Naive thymus-derived CD4-positive, alpha-beta T cell (primary cell): Measurements from ENCODE around the gene L3MBTL3. TPM values are rescaled to one million over a fixed set of nuclear protein-coding genes. Genes with fewer than 3 reads are reported as not detected.

Experiments used
- ATAC-seq: fragments of 150-1000 bp; cut with Tn5 transposase; 2 replicates; pipeline ENCODE4 v1.10.0; 2021; ENCODE audit warnings: mild to moderate bottlenecking, moderate library complexity
- CTCF ChIA-PET: fragments of 350-600 bp; sonication (Branson Sonifier 250); formaldehyde crosslinking; loops from one replicate; lab custom pipeline; 2021; ENCODE audit warnings: antibody characterized with exemption; lab: Charles Lee
- POLR2A ChIA-PET: fragments of 350-600 bp; sonication (Branson Sonifier 250); formaldehyde crosslinking; loops from one replicate; lab custom pipeline; 2021; ENCODE audit warnings: antibody characterized with exemption, inconsistent platforms; lab: Charles Lee
- DNase-seq, 9 donors: peaks; one replicate each; pipeline versions ENCODE4 v3.0.0 to v3.0.0-alpha.2; 2020 to 2022; ENCODE audit warnings: mixed read lengths in 1 of 9
- H3K27ac ChIP-seq: one replicate; pipeline ENCODE4 v1.7.0; 2013; ENCODE audit warnings: mild to moderate bottlenecking, low read depth, low read length, moderate library complexity
- H3K27me3 ChIP-seq, 2 donors: one replicate each; pipeline ENCODE4 v1.7.0; 2013; ENCODE audit warnings: low read length in 2 of 2, mild to moderate bottlenecking in 2 of 2, moderate library complexity in 2 of 2; ENCODE audit not compliant: control insufficient read depth in 2 of 2, insufficient read depth in 2 of 2
- H3K36me3 ChIP-seq, 3 experiments: 1 replicate in 2 of 3; 2 replicates in 1 of 3; pipeline ENCODE4 v1.7.0; 2013; ENCODE audit warnings: low read length in 3 of 3, mild to moderate bottlenecking in 3 of 3, moderate library complexity in 1 of 3; ENCODE audit not compliant: insufficient read depth in 3 of 3, control insufficient read depth in 2 of 3
- H3K4me1 ChIP-seq, 2 donors: one replicate each; pipeline ENCODE4 v1.7.0; 2013; ENCODE audit warnings: low read length in 2 of 2, mild to moderate bottlenecking in 2 of 2, moderate library complexity in 1 of 2; ENCODE audit not compliant: control insufficient read depth in 2 of 2, insufficient read depth in 2 of 2
- H3K4me3 ChIP-seq: 2 replicates; pipeline ENCODE4 v1.7.0; 2013; ENCODE audit warnings: mild to moderate bottlenecking, low read length
- H3K9me3 ChIP-seq, 3 experiments: 1 replicate in 2 of 3; 2 replicates in 1 of 3; pipeline ENCODE4 v1.7.0; 2013; ENCODE audit warnings: low read length in 3 of 3; ENCODE audit not compliant: control insufficient read depth in 2 of 3
- H3K27ac Mint-ChIP-seq, 9 donors: one replicate each; pipeline ENCODE4 v1.8.0; 2020 to 2022; ENCODE audit warnings: mixed read lengths in 9 of 9, mild to moderate bottlenecking in 8 of 9, moderate library complexity in 5 of 9, inconsistent platforms in 2 of 9
- H3K27me3 Mint-ChIP-seq, 5 donors: one replicate each; pipeline ENCODE4 v1.8.0; 2021 to 2022; ENCODE audit warnings: mixed read lengths in 5 of 5, mild to moderate bottlenecking in 1 of 5
- H3K36me3 Mint-ChIP-seq, 5 donors: one replicate each; pipeline ENCODE4 v1.8.0; 2020 to 2022; ENCODE audit warnings: mixed read lengths in 5 of 5, mild to moderate bottlenecking in 3 of 5, inconsistent platforms in 1 of 5
- H3K4me1 Mint-ChIP-seq, 7 donors: one replicate each; pipeline ENCODE4 v1.8.0; 2020 to 2022; ENCODE audit warnings: mixed read lengths in 7 of 7, mild to moderate bottlenecking in 3 of 7, inconsistent platforms in 1 of 7
- H3K4me3 Mint-ChIP-seq, 10 donors: one replicate each; pipeline ENCODE4 v1.8.0; 2020 to 2022; ENCODE audit warnings: mild to moderate bottlenecking in 10 of 10, mixed read lengths in 10 of 10, moderate library complexity in 6 of 10, inconsistent platforms in 2 of 10
- H3K9me3 Mint-ChIP-seq, 11 donors: one replicate each; pipeline ENCODE4 v1.8.0; 2020 to 2022; ENCODE audit warnings: mixed read lengths in 11 of 11, mild to moderate bottlenecking in 4 of 11, inconsistent platforms in 1 of 11, moderate library complexity in 1 of 11
- intact Hi-C, 2 donors: fragments of 100-400 bp; cut with micrococcal nuclease; formaldehyde crosslinking; loops; one replicate each; pipeline ENCODE4 v1.15.1; 2023
- polyA plus RNA-seq, 2 donors: library from polyadenylated mRNA; unstranded; fragments of 300-500 nt; fragmentation: Illumina TruSeq; gene quantifications; one replicate each; pipeline ENCODE4 v1.2.3, GENCODE V29; 2021
- total RNA-seq, 6 experiments: library from RNA in 5 of 6; stranded (reverse) in 5 of 6; gene quantifications; 1 replicate in 5 of 6; 2 replicates in 1 of 6; pipeline ENCODE4 v1.2.3 and lab custom pipeline; 2021 to 2026

L3MBTL3 gene
- total RNA-seq (10 to 100 TPM; 15.0 to 47.5 (median 38.7) TPM), polyA plus RNA-seq (1 to 10 TPM; 4.8 to 5.5 TPM), total RNA-seq (lab: John Stamatoyannopoulos, UW) (46.2 reads per million, percentile 69 among the genes with 10 or more reads in this experiment)

DNA sequence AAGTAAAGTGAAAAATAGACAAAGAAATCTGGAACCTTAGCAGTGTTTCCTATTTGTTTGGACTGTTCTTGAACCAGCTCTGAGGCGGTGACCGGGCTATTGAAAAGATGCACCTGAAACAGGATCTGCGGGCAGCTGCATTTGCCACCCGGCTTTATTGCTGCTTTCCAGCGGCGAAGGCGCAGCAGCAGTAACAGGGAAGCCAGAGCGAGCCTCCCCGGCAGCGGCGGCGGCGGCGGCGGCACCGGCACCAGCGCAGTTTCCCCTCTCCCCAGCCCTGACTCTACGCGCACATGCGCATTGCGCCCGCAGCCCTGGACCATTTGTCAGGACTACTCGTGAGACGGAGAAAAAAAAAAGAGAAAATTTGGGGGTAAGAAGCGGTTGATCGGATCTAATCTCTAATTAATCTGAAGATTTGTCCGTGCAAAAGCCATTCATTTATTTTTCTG, at the start of gene L3MBTL3:
L3MBTL3 (plus strand) TSS at position 290 of the 452 bp plus-strand sequence. CDS start 24,119 bp downstream, outside the sequence.
- H3K36me3 Mint-ChIP-seq = peaks cover 0 to 8% (median 5%) of the 10 kb centered on the region in 5 donors
- Histone ChIP-seq H3K4me1 (peaks cover 5 to 14% of the 10 kb centered on the region in 2 donors), H3K27ac (peak within 1 kb of the TSS; percentile 77), H3K27me3 (no peaks in the 10 kb centered on the region), H3K4me3 (peak within 1 kb of the TSS; percentile 100), H3K36me3 (peaks cover 0 to 12% (median 0%) of the 10 kb centered on the region in 3 experiments), H3K9me3 (no peaks in the 10 kb centered on the region)
- H3K9me3 Mint-ChIP-seq = peaks cover 0 to 6% (median 0%) of the 10 kb centered on the region in 11 donors
- H3K27me3 Mint-ChIP-seq = peaks cover 0 to 37% (median 0%) of the 10 kb centered on the region in 5 donors
- DNase-seq (peak; percentile 77 to 88 (median 86)), ATAC-seq (peak; percentile 83)
- H3K4me3 Mint-ChIP-seq = peak within 1 kb of the TSS; percentile 96 to 100 (median 100)
- intact Hi-C loops = loop anchor here (1.0 to 5.0 kb wide), 4 partner anchors 10 to 1609 kb away; partner anchors contain the start of gene MED23 (in 1 of the 2)
- H3K27ac Mint-ChIP-seq = peak within 1 kb of the TSS; percentile 96 to 100 (median 97)
- POLR2A ChIA-PET = interaction anchor here (1.1 kb wide), 1 partner anchor 114 kb away, joined by 3 read pairs; no protein-coding TSS in a partner anchor
- peaks cover 8 to 32% (median 22%) of the 10 kb centered on the region in 7 donors for H3K4me1 Mint-ChIP-seq
- CTCF ChIA-PET = interaction anchor here (0.6 kb wide), 1 partner anchor 183 kb away, joined by 3 read pairs; no protein-coding TSS in a partner anchor

DNA sequence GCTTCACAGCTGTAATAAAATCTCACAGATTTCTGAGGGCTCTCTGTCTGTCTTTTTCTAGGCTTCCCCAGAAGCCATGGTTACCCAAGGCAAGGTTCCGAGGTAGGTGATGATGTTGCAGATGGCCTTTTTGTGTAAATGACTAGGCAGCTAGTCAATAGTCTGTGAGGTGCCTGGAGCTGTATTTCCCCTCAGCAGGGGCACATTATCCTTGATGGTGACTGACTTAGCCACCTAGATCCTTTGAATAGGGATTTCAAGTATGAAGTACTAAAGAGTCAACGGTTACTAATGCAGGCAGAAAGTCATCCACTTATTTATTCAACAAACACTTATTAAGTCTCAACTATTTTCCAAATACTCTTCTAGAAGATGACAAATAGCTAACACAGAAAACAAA, 49.3 kb upstream of the L3MBTL3 start:
- ATAC-seq (no peak), DNase-seq (no peak)
- Histone ChIP-seq H3K4me3 (no peak overlapping the region), H3K36me3 (no peaks in the 10 kb centered on the region), H3K27ac (no peak overlapping the region), H3K27me3 (no peaks in the 10 kb centered on the region), H3K4me1 (no peaks in the 10 kb centered on the region), H3K9me3 (no peaks in the 10 kb centered on the region)
- peaks cover 0 to 6% (median 0%) of the 10 kb centered on the region in 11 donors for H3K9me3 Mint-ChIP-seq
- POLR2A ChIA-PET = no interaction called here
- H3K27ac Mint-ChIP-seq = no peak overlapping the region
- CTCF ChIA-PET = interaction anchor here (0.5 kb wide), 1 partner anchor 711 kb away, joined by 3 read pairs; no protein-coding TSS in a partner anchor
- H3K36me3 Mint-ChIP-seq = no peaks in the 10 kb centered on the region
- intact Hi-C loops = no loop called here
- H3K27me3 Mint-ChIP-seq = peaks cover 0 to 27% (median 9%) of the 10 kb centered on the region in 5 donors
- no peaks in the 10 kb centered on the region for H3K4me1 Mint-ChIP-seq
- H3K4me3 Mint-ChIP-seq = no peak overlapping the region

DNA sequence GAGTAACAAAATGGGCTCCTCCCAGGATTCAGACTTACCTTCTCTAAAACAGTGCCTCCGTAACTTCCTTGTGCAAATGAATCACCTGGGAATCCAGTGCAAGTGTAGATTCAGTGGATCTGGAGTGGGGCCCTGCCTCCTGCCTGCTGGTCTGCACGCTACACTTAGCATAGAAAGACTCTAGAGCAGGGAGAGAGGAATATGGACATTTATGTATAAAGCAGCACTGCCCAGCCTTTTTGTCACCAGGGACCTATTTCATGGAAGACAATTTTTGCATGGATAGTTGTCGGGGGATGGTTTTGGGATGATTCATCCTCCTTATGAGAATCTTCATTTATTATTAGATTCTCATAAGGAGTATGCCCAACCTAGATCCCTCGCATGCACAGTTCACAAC, 42.3 kb upstream of the L3MBTL3 start:
- ATAC-seq = no peak
- H3K4me3 ChIP-seq = no peak overlapping the region
- intact Hi-C loops = no loop called here
- H3K4me1 ChIP-seq = no peaks in the 10 kb centered on the region
- DNase-seq = no peak
- no peaks in the 10 kb centered on the region for H3K4me1 Mint-ChIP-seq
- H3K4me3 Mint-ChIP-seq = no peak overlapping the region
- peaks cover 3 to 12% (median 9%) of the 10 kb centered on the region in 5 donors for H3K36me3 Mint-ChIP-seq
- H3K9me3 ChIP-seq = peaks cover 0 to 13% (median 6%) of the 10 kb centered on the region in 3 experiments
- POLR2A ChIA-PET = no interaction called here
- CTCF ChIA-PET = no interaction called here
- peaks cover 0 to 9% (median 0%) of the 10 kb centered on the region in 5 donors for H3K27me3 Mint-ChIP-seq
- H3K9me3 Mint-ChIP-seq = peaks cover 3 to 42% (median 16%) of the 10 kb centered on the region in 11 donors
- no peak overlapping the region for H3K27ac ChIP-seq
- no peak overlapping the region for H3K27ac Mint-ChIP-seq
- H3K36me3 ChIP-seq = no peaks in the 10 kb centered on the region
- H3K27me3 ChIP-seq = no peaks in the 10 kb centered on the region

DNA sequence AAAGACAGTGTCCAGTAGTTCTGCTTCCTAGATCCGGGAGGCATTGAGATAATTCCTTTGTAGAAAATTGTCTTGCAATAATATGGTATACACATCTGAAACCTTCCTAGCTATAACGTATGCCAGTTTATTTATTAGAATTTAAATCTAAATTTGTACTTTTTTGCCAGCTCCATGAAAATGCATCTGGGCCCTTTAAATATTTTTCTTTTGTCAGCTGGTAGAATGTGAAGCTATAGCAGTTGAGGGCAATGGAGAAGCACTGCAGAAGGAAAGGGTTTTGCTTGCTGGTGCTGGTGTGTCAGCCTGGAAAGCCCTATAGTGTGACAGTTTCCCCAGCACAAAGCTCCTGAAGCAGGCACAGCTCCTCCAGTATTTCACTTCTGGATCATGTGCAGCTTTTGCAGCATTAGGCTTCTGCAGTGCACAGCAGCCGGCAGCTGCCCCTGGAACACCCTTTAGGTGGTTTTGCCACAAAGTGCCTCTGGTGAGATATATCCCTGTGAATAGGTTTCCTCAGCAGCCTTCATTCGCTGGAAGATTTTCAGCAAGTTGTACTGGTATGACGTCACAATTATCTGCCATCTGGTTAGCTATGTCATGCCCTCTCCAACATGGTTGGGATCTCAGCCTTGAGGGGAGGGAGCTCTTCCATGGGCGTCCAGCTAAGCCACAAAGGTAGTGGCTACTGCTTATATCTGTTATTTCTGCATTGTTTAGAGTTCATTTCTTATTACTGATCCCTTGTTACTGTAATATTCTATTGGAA, 40.0 kb upstream of the L3MBTL3 start:
- Mint-ChIP-seq H3K36me3 (peaks cover 3 to 12% (median 9%) of the 10 kb centered on the region in 5 donors), H3K4me3 (no peak overlapping the region), H3K9me3 (peaks cover 3 to 42% (median 16%) of the 10 kb centered on the region in 11 donors), H3K27me3 (peaks cover 0 to 7% (median 0%) of the 10 kb centered on the region in 5 donors), H3K4me1 (no peaks in the 10 kb centered on the region), H3K27ac (no peak overlapping the region)
- no peak overlapping the region for H3K4me3 ChIP-seq
- ATAC-seq = no peak
- H3K4me1 ChIP-seq = no peaks in the 10 kb centered on the region
- intact Hi-C loops = no loop called here
- no peaks in the 10 kb centered on the region for H3K36me3 ChIP-seq
- no peak overlapping the region for H3K27ac ChIP-seq
- DNase-seq = no peak
- CTCF ChIA-PET = no interaction called here
- H3K9me3 ChIP-seq = peaks cover 0 to 13% (median 6%) of the 10 kb centered on the region in 3 experiments
- POLR2A ChIA-PET = no interaction called here
- no peaks in the 10 kb centered on the region for H3K27me3 ChIP-seq

DNA sequence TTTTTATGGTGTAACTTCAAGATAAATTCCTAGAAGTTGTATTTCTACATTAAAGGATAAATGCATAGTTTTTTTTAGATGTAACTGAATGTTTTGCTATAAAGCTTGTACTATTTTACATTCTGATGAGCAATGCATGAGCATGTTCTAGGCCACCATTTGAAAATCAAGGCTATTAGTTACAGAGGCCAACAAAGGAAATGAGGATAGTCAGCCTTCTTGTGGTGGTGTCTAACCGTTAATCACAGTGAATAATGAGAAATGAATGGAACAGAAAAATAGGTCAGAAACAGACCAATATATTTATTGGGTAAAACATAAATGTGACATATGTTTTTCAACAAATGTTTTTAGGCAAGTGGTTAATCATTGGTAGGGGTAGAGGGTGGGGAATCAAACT, 37.6 kb upstream of the L3MBTL3 start:
- no peak overlapping the region for H3K27ac Mint-ChIP-seq
- H3K4me3 Mint-ChIP-seq = no peak overlapping the region
- peaks cover 3 to 41% (median 16%) of the 10 kb centered on the region in 11 donors for H3K9me3 Mint-ChIP-seq
- H3K27ac ChIP-seq = no peak overlapping the region
- ChIA-PET CTCF (interaction anchor here (0.6 kb wide), 1 partner anchor 891 kb away, joined by 4 read pairs; no protein-coding TSS in a partner anchor), POLR2A (no interaction called here)
- intact Hi-C loops = no loop called here
- DNase-seq = no peak
- peaks cover 0 to 16% (median 0%) of the 10 kb centered on the region in 5 donors for H3K27me3 Mint-ChIP-seq
- peaks cover 0 to 13% (median 6%) of the 10 kb centered on the region in 3 experiments for H3K9me3 ChIP-seq
- no peaks in the 10 kb centered on the region for H3K27me3 ChIP-seq
- no peak overlapping the region for H3K4me3 ChIP-seq
- no peaks in the 10 kb centered on the region for H3K4me1 Mint-ChIP-seq
- H3K4me1 ChIP-seq = no peaks in the 10 kb centered on the region
- no peaks in the 10 kb centered on the region for H3K36me3 ChIP-seq
- peaks cover 3 to 12% (median 9%) of the 10 kb centered on the region in 5 donors for H3K36me3 Mint-ChIP-seq
- no peak for ATAC-seq

DNA sequence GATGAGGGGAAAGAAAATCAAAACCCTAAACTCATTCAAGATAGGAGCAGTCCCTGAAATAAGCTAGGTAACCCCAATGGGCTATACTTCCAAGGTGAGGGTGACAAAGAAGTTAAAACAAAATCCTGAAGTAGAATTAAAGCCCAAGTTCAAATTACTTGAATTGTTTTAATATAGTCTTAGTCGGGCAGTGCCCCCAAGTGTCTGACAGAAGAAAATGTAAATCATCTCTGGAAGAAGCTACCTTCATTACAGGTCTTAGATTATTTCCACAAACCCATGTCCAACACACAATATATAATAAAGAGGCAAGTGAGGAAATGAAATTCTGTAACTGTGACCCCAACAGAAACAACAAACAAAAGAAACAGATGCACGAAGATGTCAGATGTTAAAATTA, 36.8 kb upstream of the L3MBTL3 start:
- Mint-ChIP-seq H3K9me3 (peaks cover 3 to 33% (median 13%) of the 10 kb centered on the region in 11 donors), H3K4me3 (no peak overlapping the region), H3K4me1 (no peaks in the 10 kb centered on the region), H3K36me3 (peaks cover 3 to 12% (median 9%) of the 10 kb centered on the region in 5 donors), H3K27me3 (peaks cover 0 to 16% (median 0%) of the 10 kb centered on the region in 5 donors), H3K27ac (no peak overlapping the region)
- no peaks in the 10 kb centered on the region for H3K4me1 ChIP-seq
- H3K9me3 ChIP-seq = peaks cover 0 to 13% (median 6%) of the 10 kb centered on the region in 3 experiments
- H3K27ac ChIP-seq = no peak overlapping the region
- ChIA-PET CTCF (interaction anchor here (0.6 kb wide), 1 partner anchor 890 kb away, joined by 4 read pairs; no protein-coding TSS in a partner anchor), POLR2A (no interaction called here)
- ATAC-seq = no peak
- no peaks in the 10 kb centered on the region for H3K36me3 ChIP-seq
- H3K27me3 ChIP-seq = no peaks in the 10 kb centered on the region
- DNase-seq = no peak
- no peak overlapping the region for H3K4me3 ChIP-seq
- intact Hi-C loops = no loop called here
